Measurements from ENCODE around the gene ANKRD60. TPM values are rescaled to one million over a fixed set of nuclear protein-coding genes. Genes with fewer than 3 reads are reported as not detected.

ANKRD60 gene
- total and polyA plus RNA-seq, 2 experiments from 2014 or later = not detected

- H3K36me3 ChIP-seq (replicated peaks; ENCODE audit: insufficient read depth, low read depth) = no peaks in the 10 kb centered on the region
- no peak for DNase-seq (ENCODE audit: low spot score)
- H3K27me3 ChIP-seq = no peaks in the 10 kb centered on the region
- no peaks in the 10 kb centered on the region for H3K9me3 ChIP-seq (ENCODE audit: low read depth)
- no peaks in the 10 kb centered on the region for H3K79me2 ChIP-seq
- H2AFZ ChIP-seq = no peak overlapping the region
- no peak overlapping the region for H3K4me3 ChIP-seq
- H3K4me1 ChIP-seq (ENCODE audit: insufficient read depth) = no peaks in the 10 kb centered on the region
- H3K27ac ChIP-seq = no peak overlapping the region
- no peak overlapping the region for H3K4me2 ChIP-seq
- TF ChIP-seq CTCF (IDR thresholded peaks at IDR 0.05; ENCODE audit: poor library complexity) (no peak), EZH2phosphoT487 (IDR thresholded peaks at IDR 0.05; ENCODE audit: low read depth, severe bottlenecking, unreplicated experiment) (no peak), EZH2 (IDR thresholded peaks at IDR 0.05; ENCODE audit: borderline replicate concordance) (no peak)
- no peaks in the 10 kb centered on the region for H3K9me2 ChIP-seq (replicated peaks; ENCODE audit: insufficient read depth)
- 96% methylated on average over 6 of the region's 6 CpGs for WGBS (ENCODE audit: low lambda C conversion rate, missing lambda C conversion rate)
- no peaks in the 10 kb centered on the region for H4K20me1 ChIP-seq (ENCODE audit: insufficient read depth, poor library complexity, severe bottlenecking)
Measured at GRCh38 chr20:58215116-58215515, 13.3 kb downstream of the ANKRD60 start.

- Histone ChIP-seq H3K4me3 (no peak overlapping the region), H3K4me1 (ENCODE audit: insufficient read depth) (no peaks in the 10 kb centered on the region), H3K36me3 (replicated peaks; ENCODE audit: insufficient read depth, low read depth) (no peaks in the 10 kb centered on the region), H3K9me2 (replicated peaks; ENCODE audit: insufficient read depth) (no peaks in the 10 kb centered on the region), H3K4me2 (no peak overlapping the region), H4K20me1 (ENCODE audit: insufficient read depth, poor library complexity, severe bottlenecking) (no peaks in the 10 kb centered on the region), H3K9me3 (ENCODE audit: low read depth) (no peaks in the 10 kb centered on the region), H2AFZ (no peak overlapping the region), H3K27ac (no peak overlapping the region), H3K27me3 (no peaks in the 10 kb centered on the region), H3K79me2 (no peaks in the 10 kb centered on the region)
- DNase-seq (ENCODE audit: low spot score) = no peak
- no peak for TF ChIP-seq EZH2phosphoT487 (IDR thresholded peaks at IDR 0.05; ENCODE audit: low read depth, severe bottlenecking, unreplicated experiment)
- no peak for TF ChIP-seq EZH2 (IDR thresholded peaks at IDR 0.05; ENCODE audit: borderline replicate concordance)
- no peak for TF ChIP-seq CTCF (IDR thresholded peaks at IDR 0.05; ENCODE audit: poor library complexity)
- 90% methylated on average over 7 of the region's 8 CpGs for WGBS (ENCODE audit: low lambda C conversion rate, missing lambda C conversion rate)
Measured at GRCh38 chr20:58214310-58214709, 14.1 kb downstream of the ANKRD60 start.

- no peak overlapping the region for H3K27ac ChIP-seq
- no peaks in the 10 kb centered on the region for H3K9me3 ChIP-seq (ENCODE audit: low read depth)
- H3K4me2 ChIP-seq = no peak overlapping the region
- no peaks in the 10 kb centered on the region for H3K36me3 ChIP-seq (replicated peaks; ENCODE audit: insufficient read depth, low read depth)
- no peaks in the 10 kb centered on the region for H3K4me1 ChIP-seq (ENCODE audit: insufficient read depth)
- DNase-seq (ENCODE audit: low spot score) = no peak
- H3K4me3 ChIP-seq = no peak overlapping the region
- H4K20me1 ChIP-seq (ENCODE audit: insufficient read depth, poor library complexity, severe bottlenecking) = no peaks in the 10 kb centered on the region
- H2AFZ ChIP-seq = no peak overlapping the region
- TF ChIP-seq EZH2phosphoT487 (IDR thresholded peaks at IDR 0.05; ENCODE audit: low read depth, severe bottlenecking, unreplicated experiment) (no peak), EZH2 (IDR thresholded peaks at IDR 0.05; ENCODE audit: borderline replicate concordance) (no peak), CTCF (IDR thresholded peaks at IDR 0.05; ENCODE audit: poor library complexity) (no peak)
- WGBS (ENCODE audit: low lambda C conversion rate, missing lambda C conversion rate) = 89% methylated on average over 5 of the region's 5 CpGs
- no peaks in the 10 kb centered on the region for H3K27me3 ChIP-seq
- no peaks in the 10 kb centered on the region for H3K79me2 ChIP-seq
- H3K9me2 ChIP-seq (replicated peaks; ENCODE audit: insufficient read depth) = no peaks in the 10 kb centered on the region
Measured at GRCh38 chr20:58213716-58214115, 14.7 kb downstream of the ANKRD60 start.

GRCh38 chr20:58213121-58213520 is 15.3 kb downstream of the ANKRD60 start:
- no peak overlapping the region for H3K27ac ChIP-seq
- no peaks in the 10 kb centered on the region for H3K79me2 ChIP-seq
- TF ChIP-seq CTCF (IDR thresholded peaks at IDR 0.05; ENCODE audit: poor library complexity) (peak; percentile 14), EZH2 (IDR thresholded peaks at IDR 0.05; ENCODE audit: borderline replicate concordance) (no peak), EZH2phosphoT487 (IDR thresholded peaks at IDR 0.05; ENCODE audit: low read depth, severe bottlenecking, unreplicated experiment) (no peak)
- 58% methylated on average over 8 of the region's 8 CpGs for WGBS (ENCODE audit: low lambda C conversion rate, missing lambda C conversion rate)
- no peaks in the 10 kb centered on the region for H3K9me3 ChIP-seq (ENCODE audit: low read depth)
- H3K4me2 ChIP-seq = no peak overlapping the region
- H2AFZ ChIP-seq = no peak overlapping the region
- no peaks in the 10 kb centered on the region for H3K27me3 ChIP-seq
- H3K36me3 ChIP-seq (replicated peaks; ENCODE audit: insufficient read depth, low read depth) = no peaks in the 10 kb centered on the region
- no peaks in the 10 kb centered on the region for H4K20me1 ChIP-seq (ENCODE audit: insufficient read depth, poor library complexity, severe bottlenecking)
- H3K9me2 ChIP-seq (replicated peaks; ENCODE audit: insufficient read depth) = no peaks in the 10 kb centered on the region
- DNase-seq (ENCODE audit: low spot score) = no peak
- no peak overlapping the region for H3K4me3 ChIP-seq
- H3K4me1 ChIP-seq (ENCODE audit: insufficient read depth) = no peaks in the 10 kb centered on the region
